GM12878 (cell line): ENCODE measurements around the gene SOX4. TPM values are rescaled to one million over a fixed set of nuclear protein-coding genes. Genes with fewer than 3 reads are reported as not detected.

Experiments used
- ATAC-seq: fragments of 200-7000 bp; cut with Tn5 transposase; 3 replicates; pipeline ENCODE4 v1.9.1; 2020; ENCODE audit warnings: mild to moderate bottlenecking, moderate library complexity
- BruUV-seq: library from RNA; stranded (reverse); fragments of 400-500 nt; replicated peaks from 2 replicates; lab custom pipeline; 2021; lab: Mats Ljungman, UMichigan
- CTCF ChIA-PET: fragments of 300-600 bp; sonication (Branson Sonifier 250); formaldehyde crosslinking; extraction: SDS; loops from one replicate; lab custom pipeline; 2021; ENCODE audit warnings: inconsistent platforms; lab: Yijun Ruan, JAX
- POLR2A ChIA-PET: fragments of 350-600 bp; formaldehyde crosslinking; extraction: SDS; loops from one replicate; lab custom pipeline; 2021; ENCODE audit warnings: inconsistent platforms; lab: Charles Lee
- RAD21 ChIA-PET: fragments of 300-600 bp; sonication (Branson Sonifier 250); formaldehyde crosslinking; loops from one replicate; lab custom pipeline; 2023; ENCODE audit warnings: antibody characterized with exemption; ENCODE audit not compliant: unreplicated experiment; lab: Charles Lee
- SMC1A ChIA-PET: fragments of 300-600 bp; sonication (Branson Sonifier 250); formaldehyde crosslinking; loops from one replicate; lab custom pipeline; 2023; ENCODE audit not compliant: unreplicated experiment, uncharacterized antibody; lab: Charles Lee
- DNase-seq: peaks from one replicate; pipeline ENCODE4 v3.0.0-alpha.2; 2011; ENCODE audit warnings: low read depth, low spot score
- FAIRE-seq: peaks from 3 replicates; lab custom pipeline; 2011; peaks lifted over from hg19 to GRCh38; lab: Jason Lieb, UNC
- H2AFZ ChIP-seq: 2 replicates; pipeline ENCODE4 v1.6.0; 2011; ENCODE audit warnings: low read depth, low read length, control low read depth; ENCODE audit not compliant: control insufficient read depth
- H3K27ac ChIP-seq: 2 replicates; pipeline ENCODE4 v1.5.1; 2011; ENCODE audit warnings: control low read depth; ENCODE audit not compliant: control insufficient read depth, insufficient read depth
- H3K27me3 ChIP-seq, 2 experiments: replicated peaks in 1 of 2; 2 replicates each; pipeline versions ENCODE4 v1.6.0 to v1.6.1; 2011; ENCODE audit warnings: low read length in 1 of 2; ENCODE audit not compliant: control insufficient read depth in 2 of 2, insufficient read depth in 2 of 2
- H3K36me3 ChIP-seq, 2 experiments: 2 replicates each; pipeline ENCODE4 v1.5.1; 2011; ENCODE audit warnings: low read length in 1 of 2; ENCODE audit not compliant: control insufficient read depth in 2 of 2, insufficient read depth in 2 of 2
- H3K4me1 ChIP-seq: 2 replicates; pipeline ENCODE4 v1.6.1; 2011; ENCODE audit warnings: mild to moderate bottlenecking, low read length, moderate library complexity, mixed read lengths; ENCODE audit not compliant: control insufficient read depth, insufficient read depth
- H3K4me2 ChIP-seq: 2 replicates; pipeline ENCODE4 v1.6.0; 2011; ENCODE audit warnings: control low read depth; ENCODE audit not compliant: control insufficient read depth, insufficient read depth
- H3K4me3 ChIP-seq: fragments of 200-600 bp; sonication (generic); 2 replicates; pipeline ENCODE4 v1.5.1; 2016
- H3K79me2 ChIP-seq: 2 replicates; pipeline ENCODE4 v1.6.0; 2011; ENCODE audit warnings: low read length; ENCODE audit not compliant: control insufficient read depth, insufficient read depth
- H3K9ac ChIP-seq: 2 replicates; pipeline ENCODE4 v1.8.0; 2011; ENCODE audit warnings: low read length, control low read depth, mixed read lengths; ENCODE audit not compliant: control insufficient read depth, insufficient read depth
- H3K9me3 ChIP-seq: replicated peaks from 3 replicates; pipeline ENCODE4 v1.5.1; 2011; ENCODE audit warnings: mild to moderate bottlenecking, low read length; ENCODE audit not compliant: control insufficient read depth, insufficient read depth
- H4K20me1 ChIP-seq: 2 replicates; pipeline ENCODE4 v1.6.0; 2011; ENCODE audit not compliant: control insufficient read depth, insufficient read depth
- ATF3 ChIP-seq: IDR thresholded peaks from 2 replicates; pipeline ENCODE4 v1.6.1; 2011; ENCODE audit warnings: low read depth, mild to moderate bottlenecking, low read length, moderate library complexity, borderline replicate concordance; ENCODE audit errors: extremely low read depth
- BMI1 ChIP-seq: fragments of 450-650 bp; IDR thresholded peaks from 2 replicates; pipeline ENCODE4 v1.6.1; 2016; ENCODE audit warnings: mild to moderate bottlenecking, moderate library complexity, borderline replicate concordance
- JUNB ChIP-seq: IDR thresholded peaks from 2 replicates; pipeline ENCODE4 v1.6.1; 2016; ENCODE audit warnings: antibody characterized with exemption, mild to moderate bottlenecking
- MTA2 ChIP-seq: fragments of 450-650 bp; IDR thresholded peaks from 2 replicates; pipeline ENCODE4 v1.6.1; 2016; ENCODE audit warnings: low read depth, mild to moderate bottlenecking, moderate library complexity
- MYB ChIP-seq: fragments of 150-350 bp; IDR thresholded peaks from 2 replicates; pipeline ENCODE4 v1.6.1; 2014; ENCODE audit warnings: mild to moderate bottlenecking, low read depth, low read length, borderline replicate concordance
- PML ChIP-seq: IDR thresholded peaks from 2 replicates; pipeline ENCODE4 v1.6.1; 2012; ENCODE audit warnings: low read length, inconsistent platforms
- ZBTB40 ChIP-seq: fragments of 450-650 bp; IDR thresholded peaks from 2 replicates; pipeline ENCODE4 v1.6.1; 2016; ENCODE audit warnings: mild to moderate bottlenecking, moderate library complexity, borderline replicate concordance
- WGBS: methylation state at CpG from one replicate; pipeline ENCODE4 v1.1.6; 2016; ENCODE audit warnings: low lambda C conversion rate; ENCODE audit not compliant: insufficient replicate concordance, insufficient coverage; ENCODE audit errors: missing lambda C conversion rate; 5-methylcytosine and 5-hydroxymethylcytosine counted together
- in situ Hi-C: fragments of 300-500 bp; cut with MboI; formaldehyde crosslinking; loops from 9 replicates; pipeline ENCODE4 v1.14.3; 2018; ENCODE audit warnings: mixed read lengths
- intact Hi-C: fragments of 100-400 bp; cut with micrococcal nuclease; formaldehyde crosslinking; loops from one replicate; pipeline ENCODE4 v1.14.2; 2022; ENCODE audit not compliant: unreplicated experiment
- polyA plus RNA-seq, 11 experiments: library from polyadenylated mRNA; depleted of rRNA in 4 of 11; unstranded in 6 of 11; stranded (reverse) in 5 of 11; fragments of >200 nt; fragmentation: Nextera tagmentation in 4 of 11; fragmentation: Illumina TruSeq in 1 of 11; extraction: Ambion mirVana in 4 of 11; extraction: Trizol in 1 of 11; gene quantifications; 1 replicate in 1 of 11; 2 replicates in 10 of 11; pipeline versions ENCODE4 v1.2.1 to v1.2.3, GENCODE V29; 2011 to 2016; ENCODE audit warnings: inconsistent platforms in 2 of 11, missing spikeins in 2 of 11, low read depth in 1 of 11
- total RNA-seq, 4 experiments: library from RNA; depleted of rRNA in 3 of 4; stranded (reverse); fragments of >200 nt in 3 of 4; fragmentation: Illumina TruSeq in 1 of 4; extraction: Trizol in 1 of 4; gene quantifications; 2 replicates each; pipeline versions ENCODE4 v1.2.1 to v1.2.3, GENCODE V29; 2013 to 2021

SOX4 gene
- total and polyA plus RNA-seq, 10 of the 15 experiments (the other 5 are each of a cell fraction or from before 2014, with no cell fraction given) = 16.8 to 119 (median 26.5) TPM

GRCh38 chr6:21628160-21628559 is 34.6 kb downstream of the SOX4 start:
- FAIRE-seq (no peak), DNase-seq (no peak), ATAC-seq (peak; percentile 54)
- ChIA-PET SMC1A (no interaction called here), POLR2A (no interaction called here), RAD21 (no interaction called here), CTCF (no interaction called here)
- Histone ChIP-seq H4K20me1 (no peaks in the 10 kb centered on the region), H3K4me1 (no peaks in the 10 kb centered on the region), H3K36me3 (no peaks in the 10 kb centered on the region), H3K27me3 (no peaks in the 10 kb centered on the region), H3K79me2 (no peaks in the 10 kb centered on the region), H3K9ac (no peak overlapping the region), H2AFZ (0 out of 2 replicates have a peak overlapping the region, but pooled peaks have one; percentile 2), H3K4me2 (0 out of 2 replicates have a peak overlapping the region, but pooled peaks have one; percentile 2), H3K27ac (no peak overlapping the region), H3K4me3 (no peak overlapping the region), H3K9me3 (no peaks in the 10 kb centered on the region)
- intact Hi-C loops = no loop called here
- BruUV-seq = no TSS peak
- TF ChIP-seq BMI1 (no peak), MYB (no peak), PML (no peak), ATF3 (no peak), ZBTB40 (no peak), MTA2 (no peak), JUNB (no peak)
- in situ Hi-C loops = no loop called here
- 13% methylated on average over 4 of the region's 4 CpGs for WGBS
